Loucy (cell line): ENCODE measurements around the gene PNCK.
A peak's percentile ranks its signal among the peaks of the same experiment; 100 is the strongest.

Source experiments
- H2AFZ ChIP-seq: fragments of 200-600 bp; sonication (generic); 2 replicates; pipeline ENCODE4 v1.6.0; 2016; ENCODE audit warnings: antibody characterized with exemption, mild to moderate bottlenecking, low read length, moderate library complexity
- H3F3A ChIP-seq: fragments of 200-600 bp; 2 replicates; pipeline ENCODE4 v1.6.0; 2016; ENCODE audit warnings: antibody characterized with exemption, low read depth, mild to moderate bottlenecking
- H3K27me3 ChIP-seq: fragments of 200-600 bp; sonication (generic); 2 replicates; pipeline ENCODE4 v1.6.1; 2014; ENCODE audit warnings: low read length, mild to moderate bottlenecking; ENCODE audit not compliant: insufficient read depth, poor library complexity, severe bottlenecking
- H3K36me3 ChIP-seq: fragments of 200-600 bp; sonication (generic); 2 replicates; pipeline ENCODE4 v1.6.1; 2016; ENCODE audit warnings: low read length; ENCODE audit not compliant: insufficient read depth
- H3K4me1 ChIP-seq: fragments of 200-600 bp; sonication (generic); 2 replicates; pipeline ENCODE4 v1.5.1; 2014; ENCODE audit warnings: low read length, mild to moderate bottlenecking; ENCODE audit not compliant: insufficient read depth, poor library complexity, severe bottlenecking
- H3K4me2 ChIP-seq: fragments of 200-600 bp; sonication (generic); 2 replicates; pipeline ENCODE4 v1.6.0; 2014; ENCODE audit warnings: antibody characterized with exemption, low read length, low read depth, mild to moderate bottlenecking; ENCODE audit not compliant: poor library complexity, severe bottlenecking
- H3K4me3 ChIP-seq: fragments of 200-600 bp; sonication (generic); 2 replicates; pipeline ENCODE4 v1.5.1; 2014; ENCODE audit warnings: low read length, mild to moderate bottlenecking, mixed read lengths; ENCODE audit not compliant: poor library complexity, severe bottlenecking
- H3K79me2 ChIP-seq: fragments of 200-600 bp; sonication (generic); 2 replicates; pipeline ENCODE4 v1.6.1; 2014; ENCODE audit warnings: low read length; ENCODE audit not compliant: insufficient read depth
- H3K9ac ChIP-seq: fragments of 200-600 bp; sonication (generic); 2 replicates; pipeline ENCODE4 v1.6.0; 2014; ENCODE audit warnings: mild to moderate bottlenecking, low read depth, low read length, moderate library complexity; ENCODE audit not compliant: poor library complexity, severe bottlenecking
- H3K9me2 ChIP-seq: fragments of 200-600 bp; sonication (generic); replicated peaks from 2 replicates; pipeline ENCODE4 v1.6.1; 2016; ENCODE audit warnings: low read depth, low read length, mixed read lengths
- H3K9me3 ChIP-seq: fragments of 200-600 bp; sonication (generic); 2 replicates; pipeline ENCODE4 v1.6.1; 2014; ENCODE audit warnings: mild to moderate bottlenecking, antibody characterized with exemption, low read length, low read depth; ENCODE audit not compliant: insufficient read depth
- H4K20me1 ChIP-seq: fragments of 200-600 bp; sonication (generic); 2 replicates; pipeline ENCODE4 v1.6.0; 2014; ENCODE audit warnings: antibody characterized with exemption, low read length, mild to moderate bottlenecking; ENCODE audit not compliant: insufficient read depth, poor library complexity, severe bottlenecking
- EZH2phosphoT487 ChIP-seq: fragments of 200-600 bp; IDR thresholded peaks from 2 replicates; pipeline ENCODE4 v1.6.1; 2018; ENCODE audit warnings: antibody characterized with exemption, mild to moderate bottlenecking, moderate library complexity, borderline replicate concordance
- TF ChIP-seq, protein P1 (sequence below): fragments of 200-600 bp; sonication (generic); conservative IDR thresholded peaks from 2 replicates; pipeline ENCODE4 v1.5.1; 2014; ENCODE audit warnings: mild to moderate bottlenecking, antibody characterized with exemption, low read length

The PNCK gene

DNA sequence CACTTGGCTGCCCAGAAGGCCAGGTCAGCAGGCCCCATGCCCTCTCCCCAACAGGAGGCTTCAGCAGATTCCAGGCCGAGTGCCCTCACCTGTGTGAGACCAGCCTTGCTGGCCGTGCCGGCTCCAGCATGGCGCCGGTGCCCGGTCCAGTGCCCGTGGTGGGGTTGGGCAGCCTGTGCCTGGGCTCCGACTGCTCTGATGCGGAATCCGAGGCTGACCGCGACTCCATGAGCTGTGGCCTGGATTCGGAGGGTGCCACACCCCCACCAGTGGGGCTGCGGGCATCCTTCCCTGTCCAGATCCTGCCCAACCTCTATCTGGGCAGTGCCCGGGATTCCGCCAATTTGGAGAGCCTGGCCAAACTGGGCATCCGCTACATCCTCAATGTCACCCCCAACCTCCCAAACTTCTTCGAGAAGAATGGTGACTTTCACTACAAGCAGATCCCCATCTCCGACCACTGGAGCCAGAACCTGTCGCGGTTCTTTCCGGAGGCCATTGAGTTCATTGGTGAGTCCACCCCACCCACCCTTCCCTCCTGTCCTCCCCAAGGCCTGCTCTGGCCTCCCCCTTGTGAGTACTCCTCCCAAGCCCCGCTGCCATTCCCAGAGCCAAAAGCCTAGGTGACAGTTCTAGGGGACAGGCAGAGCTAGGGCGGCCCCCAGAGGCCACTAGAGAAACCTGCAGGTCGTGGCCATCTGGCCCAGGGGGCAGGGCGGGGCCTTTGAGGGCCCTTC lies 24.3 kb downstream of the PNCK start:
- Histone ChIP-seq H3K9ac (no peak overlapping the region), H4K20me1 (no peaks in the 10 kb centered on the region), H3K27me3 (no peaks in the 10 kb centered on the region), H3K9me2 (no peaks in the 10 kb centered on the region), H3K36me3 (no peaks in the 10 kb centered on the region), H3F3A (no peaks in the 10 kb centered on the region), H2AFZ (no peak overlapping the region), H3K4me3 (no peak overlapping the region), H3K4me2 (no peak overlapping the region), H3K9me3 (no peaks in the 10 kb centered on the region), H3K79me2 (no peaks in the 10 kb centered on the region), H3K4me1 (no peaks in the 10 kb centered on the region)
- no peak for TF ChIP-seq EZH2phosphoT487
- TF ChIP-seq, protein P1, sequence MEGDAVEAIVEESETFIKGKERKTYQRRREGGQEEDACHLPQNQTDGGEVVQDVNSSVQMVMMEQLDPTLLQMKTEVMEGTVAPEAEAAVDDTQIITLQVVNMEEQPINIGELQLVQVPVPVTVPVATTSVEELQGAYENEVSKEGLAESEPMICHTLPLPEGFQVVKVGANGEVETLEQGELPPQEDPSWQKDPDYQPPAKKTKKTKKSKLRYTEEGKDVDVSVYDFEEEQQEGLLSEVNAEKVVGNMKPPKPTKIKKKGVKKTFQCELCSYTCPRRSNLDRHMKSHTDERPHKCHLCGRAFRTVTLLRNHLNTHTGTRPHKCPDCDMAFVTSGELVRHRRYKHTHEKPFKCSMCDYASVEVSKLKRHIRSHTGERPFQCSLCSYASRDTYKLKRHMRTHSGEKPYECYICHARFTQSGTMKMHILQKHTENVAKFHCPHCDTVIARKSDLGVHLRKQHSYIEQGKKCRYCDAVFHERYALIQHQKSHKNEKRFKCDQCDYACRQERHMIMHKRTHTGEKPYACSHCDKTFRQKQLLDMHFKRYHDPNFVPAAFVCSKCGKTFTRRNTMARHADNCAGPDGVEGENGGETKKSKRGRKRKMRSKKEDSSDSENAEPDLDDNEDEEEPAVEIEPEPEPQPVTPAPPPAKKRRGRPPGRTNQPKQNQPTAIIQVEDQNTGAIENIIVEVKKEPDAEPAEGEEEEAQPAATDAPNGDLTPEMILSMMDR = peak; percentile 52

DNA sequence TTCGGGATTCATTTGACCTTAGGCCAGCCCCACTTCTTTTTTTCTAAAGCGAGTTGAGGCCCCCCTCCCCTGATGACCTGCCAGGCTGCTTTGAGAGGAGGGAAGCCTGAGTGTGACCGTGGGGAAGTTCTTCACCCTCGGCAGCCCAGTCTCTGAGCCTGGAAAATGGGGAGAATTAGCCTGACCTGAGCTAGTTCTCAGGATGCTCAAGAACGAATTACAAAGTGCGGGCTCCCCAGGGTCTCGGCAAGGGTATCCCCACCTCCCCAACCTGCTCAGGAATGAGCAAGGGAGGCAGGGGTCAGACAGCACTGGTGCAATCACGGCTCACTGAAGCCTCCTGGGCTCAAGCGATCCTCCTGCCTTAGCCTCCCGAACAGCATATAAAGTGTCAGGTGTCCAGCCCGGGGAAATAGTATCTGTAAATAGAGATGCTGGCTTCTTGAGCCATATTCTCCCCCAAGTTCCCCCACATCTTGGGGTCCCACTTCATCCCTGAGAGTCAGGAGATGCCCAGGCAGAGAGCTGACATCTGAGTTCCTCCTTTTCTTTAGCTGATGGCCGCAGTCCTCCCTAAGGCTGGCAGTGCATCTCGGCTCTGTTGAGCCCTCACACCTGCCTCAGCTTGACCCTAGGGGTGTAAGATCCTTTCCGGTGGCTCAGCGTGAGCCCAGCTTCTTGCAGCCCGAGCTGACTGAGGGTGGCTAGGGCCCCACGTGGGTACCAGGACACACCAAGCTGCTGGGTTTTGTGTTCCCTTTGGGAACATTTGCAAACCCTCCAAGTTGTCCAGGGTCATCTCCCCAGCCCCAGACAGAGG lies 25.0 kb downstream of the PNCK start:
- no peaks in the 10 kb centered on the region for H4K20me1 ChIP-seq
- no peaks in the 10 kb centered on the region for H3K4me1 ChIP-seq
- peaks cover 3% of the 10 kb centered on the region for H3K27me3 ChIP-seq
- no peaks in the 10 kb centered on the region for H3K9me3 ChIP-seq
- H3K4me3 ChIP-seq = no peak overlapping the region
- H3K9me2 ChIP-seq = no peaks in the 10 kb centered on the region
- H3K79me2 ChIP-seq = no peaks in the 10 kb centered on the region
- no peak overlapping the region for H3K4me2 ChIP-seq
- no peak overlapping the region for H2AFZ ChIP-seq
- no peaks in the 10 kb centered on the region for H3F3A ChIP-seq
- TF ChIP-seq EZH2phosphoT487 = no peak
- TF ChIP-seq, protein P1 = no peak
- H3K36me3 ChIP-seq = no peaks in the 10 kb centered on the region
- no peak overlapping the region for H3K9ac ChIP-seq

DNA sequence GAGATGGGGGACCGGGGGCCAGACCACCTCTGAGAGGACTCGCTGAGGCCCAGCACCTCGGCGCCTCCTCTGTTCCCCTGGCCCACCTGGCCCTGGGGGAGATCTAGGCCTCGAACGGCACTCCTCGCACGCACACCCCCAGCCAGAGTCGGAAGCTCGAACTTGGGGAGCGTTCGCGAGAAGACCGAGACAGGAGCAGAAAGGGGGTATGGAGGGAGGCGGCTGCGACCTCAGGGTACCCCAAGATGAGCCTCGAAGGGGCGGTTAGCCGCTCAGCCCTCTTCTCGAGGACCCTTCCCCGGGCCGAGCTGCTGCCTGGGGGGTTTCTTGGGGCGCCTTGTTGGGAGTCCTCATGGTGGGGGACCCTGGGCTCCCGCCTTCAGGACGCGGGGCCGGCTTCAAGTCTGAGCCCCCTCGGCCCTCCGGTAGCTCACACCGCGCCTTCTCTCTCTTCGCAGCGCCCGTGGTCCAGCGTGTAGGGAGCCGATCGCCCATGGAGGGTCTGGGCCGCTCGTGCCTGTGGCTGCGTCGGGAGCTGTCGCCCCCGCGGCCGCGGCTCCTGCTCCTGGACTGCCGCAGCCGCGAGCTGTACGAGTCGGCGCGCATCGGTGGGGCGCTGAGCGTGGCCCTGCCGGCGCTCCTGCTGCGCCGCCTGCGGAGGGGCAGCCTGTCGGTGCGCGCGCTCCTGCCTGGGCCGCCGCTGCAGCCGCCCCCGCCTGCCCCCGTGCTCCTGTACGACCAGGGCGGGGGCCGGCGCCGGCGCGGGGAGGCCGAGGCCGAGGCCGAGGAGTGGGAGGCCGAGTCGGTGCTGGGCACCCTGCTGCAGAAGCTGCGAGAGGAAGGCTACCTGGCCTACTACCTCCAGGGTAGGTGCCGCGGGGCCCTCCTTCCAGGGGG lies 25.9 kb downstream of the PNCK start:
- Histone ChIP-seq H3K4me3 (no peak overlapping the region), H3K9me3 (no peaks in the 10 kb centered on the region), H3K9me2 (no peaks in the 10 kb centered on the region), H3K9ac (no peak overlapping the region), H3K4me2 (no peak overlapping the region), H4K20me1 (no peaks in the 10 kb centered on the region), H3K27me3 (peaks cover 7% of the 10 kb centered on the region), H3K4me1 (no peaks in the 10 kb centered on the region), H3K36me3 (no peaks in the 10 kb centered on the region), H2AFZ (no peak overlapping the region), H3K79me2 (no peaks in the 10 kb centered on the region), H3F3A (no peaks in the 10 kb centered on the region)
- no peak for TF ChIP-seq EZH2phosphoT487
- TF ChIP-seq, protein P1 = no peak
